Hepatocyte (in vitro differentiated cells): ENCODE measurements around the gene ENOX1. TPM values are rescaled to one million over a fixed set of nuclear protein-coding genes. Genes with fewer than 3 reads are reported as not detected.

Experiments
- DNase-seq: peaks from one replicate; pipeline ENCODE4 v3.0.0-alpha.2; 2016; ENCODE audit warnings: low spot score
- H2AFZ ChIP-seq: fragments of 200-600 bp; sonication (generic); 2 replicates; pipeline ENCODE4 v1.6.0; 2016; ENCODE audit warnings: antibody characterized with exemption, mild to moderate bottlenecking
- H3K27ac ChIP-seq: fragments of 200-600 bp; sonication (generic); 2 replicates; pipeline ENCODE4 v1.5.1; 2016; ENCODE audit warnings: mild to moderate bottlenecking
- H3K27me3 ChIP-seq: fragments of 200-600 bp; sonication (generic); 2 replicates; pipeline ENCODE4 v1.6.1; 2016
- H3K36me3 ChIP-seq: fragments of 200-600 bp; sonication (generic); replicated peaks from 2 replicates; pipeline ENCODE4 v1.5.1; 2016; ENCODE audit warnings: low read depth; ENCODE audit not compliant: insufficient read depth
- H3K4me1 ChIP-seq: fragments of 200-600 bp; sonication (generic); 2 replicates; pipeline ENCODE4 v1.5.1; 2016; ENCODE audit warnings: mild to moderate bottlenecking, moderate library complexity; ENCODE audit not compliant: insufficient read depth
- H3K4me2 ChIP-seq: fragments of 200-600 bp; sonication (generic); 2 replicates; pipeline ENCODE4 v1.6.0; 2016
- H3K4me3 ChIP-seq: fragments of 200-600 bp; sonication (generic); 2 replicates; pipeline ENCODE4 v1.5.1; 2016; ENCODE audit warnings: mild to moderate bottlenecking
- H3K79me2 ChIP-seq: fragments of 200-600 bp; sonication (generic); 2 replicates; pipeline ENCODE4 v1.6.0; 2017; ENCODE audit warnings: mild to moderate bottlenecking
- H3K9me2 ChIP-seq: fragments of 200-600 bp; sonication (generic); replicated peaks from 2 replicates; pipeline ENCODE4 v1.6.0; 2017; ENCODE audit warnings: mild to moderate bottlenecking; ENCODE audit not compliant: insufficient read depth
- H3K9me3 ChIP-seq: fragments of 200-600 bp; sonication (generic); 2 replicates; pipeline ENCODE4 v1.5.1; 2016; ENCODE audit warnings: low read depth, mild to moderate bottlenecking
- H4K20me1 ChIP-seq: fragments of 200-600 bp; sonication (generic); 2 replicates; pipeline ENCODE4 v1.6.0; 2016; ENCODE audit warnings: mild to moderate bottlenecking; ENCODE audit not compliant: insufficient read depth, poor library complexity, severe bottlenecking
- EZH2 ChIP-seq: fragments of 200-600 bp; sonication (generic); IDR thresholded peaks from 2 replicates; pipeline ENCODE4 v1.6.1; 2016; ENCODE audit warnings: antibody characterized with exemption, mild to moderate bottlenecking, borderline replicate concordance
- EZH2phosphoT487 ChIP-seq: fragments of 200-600 bp; sonication (generic); IDR thresholded peaks from one replicate; pipeline ENCODE4 v1.6.1; 2018; ENCODE audit warnings: antibody characterized with exemption, mild to moderate bottlenecking, low read depth, moderate library complexity; ENCODE audit not compliant: unreplicated experiment, severe bottlenecking
- WGBS: methylation state at CpG from one replicate; pipeline ENCODE4 v1.1.6; 2016; ENCODE audit warnings: low lambda C conversion rate; ENCODE audit errors: missing lambda C conversion rate; 5-methylcytosine and 5-hydroxymethylcytosine counted together
- polyA plus RNA-seq: library from polyadenylated mRNA; unstranded; fragments of >200 nt; fragmentation: Nextera tagmentation; extraction: Ambion mirVana; gene quantifications from 2 replicates; pipeline ENCODE4 v1.2.1, GENCODE V29; 2016
- total RNA-seq: library from RNA; depleted of rRNA; stranded (reverse); fragments of >200 nt; gene quantifications from 2 replicates; pipeline ENCODE4 v1.2.3, GENCODE V29; 2014
- TF ChIP-seq, protein P1 (sequence below): fragments of 200-600 bp; sonication (generic); IDR thresholded peaks from 2 replicates; pipeline ENCODE4 v1.5.1; 2016; ENCODE audit warnings: antibody characterized with exemption, mild to moderate bottlenecking; ENCODE audit not compliant: poor library complexity

The ENOX1 gene
- total and polyA plus RNA-seq, 2 experiments from 2014 or later = 2.4 to 4.0 TPM

DNA sequence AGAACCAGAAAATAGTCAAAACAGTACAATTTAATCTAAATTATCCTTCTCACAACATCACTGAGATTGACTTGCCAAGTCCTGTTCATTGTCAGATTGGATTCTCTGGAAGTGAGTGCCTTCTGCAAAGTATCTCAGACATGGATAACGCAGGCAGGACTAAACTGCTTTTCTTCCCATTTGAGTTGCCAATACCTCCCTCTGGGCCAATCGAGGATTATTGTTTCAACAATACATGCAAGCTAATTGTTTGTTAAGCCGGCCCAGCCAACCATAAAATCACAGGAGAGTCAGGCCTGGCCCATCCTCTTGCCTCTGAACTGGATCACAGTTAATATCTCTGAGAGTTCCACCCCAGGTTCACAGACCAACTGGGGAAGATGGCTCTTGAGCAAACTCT lies 240.0 kb downstream of the ENOX1 start:
- Histone ChIP-seq H3K4me1 (no peaks in the 10 kb centered on the region), H3K4me3 (no peak overlapping the region), H3K27me3 (no peaks in the 10 kb centered on the region), H3K79me2 (no peaks in the 10 kb centered on the region), H3K4me2 (no peak overlapping the region), H3K27ac (no peak overlapping the region), H3K36me3 (no peaks in the 10 kb centered on the region), H3K9me2 (no peaks in the 10 kb centered on the region), H4K20me1 (no peaks in the 10 kb centered on the region), H2AFZ (no peak overlapping the region), H3K9me3 (no peaks in the 10 kb centered on the region)
- DNase-seq = no peak
- TF ChIP-seq EZH2phosphoT487 (no peak), EZH2 (no peak)
- TF ChIP-seq, protein P1, sequence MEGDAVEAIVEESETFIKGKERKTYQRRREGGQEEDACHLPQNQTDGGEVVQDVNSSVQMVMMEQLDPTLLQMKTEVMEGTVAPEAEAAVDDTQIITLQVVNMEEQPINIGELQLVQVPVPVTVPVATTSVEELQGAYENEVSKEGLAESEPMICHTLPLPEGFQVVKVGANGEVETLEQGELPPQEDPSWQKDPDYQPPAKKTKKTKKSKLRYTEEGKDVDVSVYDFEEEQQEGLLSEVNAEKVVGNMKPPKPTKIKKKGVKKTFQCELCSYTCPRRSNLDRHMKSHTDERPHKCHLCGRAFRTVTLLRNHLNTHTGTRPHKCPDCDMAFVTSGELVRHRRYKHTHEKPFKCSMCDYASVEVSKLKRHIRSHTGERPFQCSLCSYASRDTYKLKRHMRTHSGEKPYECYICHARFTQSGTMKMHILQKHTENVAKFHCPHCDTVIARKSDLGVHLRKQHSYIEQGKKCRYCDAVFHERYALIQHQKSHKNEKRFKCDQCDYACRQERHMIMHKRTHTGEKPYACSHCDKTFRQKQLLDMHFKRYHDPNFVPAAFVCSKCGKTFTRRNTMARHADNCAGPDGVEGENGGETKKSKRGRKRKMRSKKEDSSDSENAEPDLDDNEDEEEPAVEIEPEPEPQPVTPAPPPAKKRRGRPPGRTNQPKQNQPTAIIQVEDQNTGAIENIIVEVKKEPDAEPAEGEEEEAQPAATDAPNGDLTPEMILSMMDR = no peak
- 48% methylated on average over 3 of the region's 3 CpGs for WGBS

DNA sequence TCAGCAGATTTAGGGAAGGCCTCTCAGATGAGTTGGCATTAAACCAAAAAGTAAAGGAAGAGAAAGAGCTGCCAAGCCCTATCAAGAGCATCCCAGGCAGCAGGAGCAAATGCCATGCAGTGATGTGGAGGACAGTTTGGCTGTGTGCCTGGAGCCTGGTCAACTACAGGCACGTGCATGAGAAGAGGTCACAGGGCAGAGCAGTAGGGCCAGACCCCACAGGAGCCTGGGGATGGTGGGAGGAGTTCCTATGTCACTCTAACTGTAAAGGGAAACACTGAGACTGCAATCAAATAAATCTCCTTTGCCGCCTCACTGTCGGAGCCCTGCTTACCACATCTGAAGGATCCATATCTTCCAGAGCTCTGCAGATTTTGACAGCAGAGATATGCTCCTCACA lies 240.5 kb downstream of the ENOX1 start:
- DNase-seq = no peak
- H2AFZ ChIP-seq = no peak overlapping the region
- no peaks in the 10 kb centered on the region for H3K4me1 ChIP-seq
- no peaks in the 10 kb centered on the region for H3K9me2 ChIP-seq
- H3K9me3 ChIP-seq = no peaks in the 10 kb centered on the region
- no peaks in the 10 kb centered on the region for H4K20me1 ChIP-seq
- 49% methylated on average over 3 of the region's 3 CpGs for WGBS
- H3K4me2 ChIP-seq = no peak overlapping the region
- no peak for TF ChIP-seq EZH2phosphoT487
- TF ChIP-seq EZH2 = no peak
- TF ChIP-seq, protein P1 = no peak
- no peak overlapping the region for H3K27ac ChIP-seq
- H3K4me3 ChIP-seq = no peak overlapping the region
- H3K27me3 ChIP-seq = no peaks in the 10 kb centered on the region
- no peaks in the 10 kb centered on the region for H3K36me3 ChIP-seq
- no peaks in the 10 kb centered on the region for H3K79me2 ChIP-seq

DNA sequence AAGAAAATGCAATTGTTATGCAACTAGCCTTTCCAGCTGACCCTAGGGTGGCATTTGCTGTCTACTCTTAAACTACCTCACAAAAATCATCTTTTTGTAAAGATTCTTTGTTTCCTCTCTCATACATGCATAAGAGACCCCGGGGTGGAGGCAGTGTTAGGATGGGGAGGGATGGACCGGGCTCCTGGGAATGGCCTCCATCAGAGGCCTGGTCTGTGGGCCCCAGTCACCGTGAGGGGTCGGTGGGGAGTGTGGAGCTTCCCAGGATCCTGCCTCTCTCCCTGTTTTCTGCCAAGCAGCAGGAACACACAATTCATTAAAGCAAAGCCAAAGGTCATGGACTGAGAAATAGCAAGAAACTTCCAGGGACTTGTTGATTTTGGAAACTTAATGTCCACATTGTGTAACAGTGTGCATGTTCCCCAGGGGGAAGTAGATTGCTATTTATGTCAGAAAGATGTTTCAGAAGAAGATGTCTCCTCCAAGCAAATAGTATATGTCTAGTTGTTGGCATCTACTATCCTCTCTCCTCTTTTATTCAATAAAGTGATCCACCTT lies 241.4 kb downstream of the ENOX1 start:
- no peak overlapping the region for H3K4me2 ChIP-seq
- H3K9me3 ChIP-seq = no peaks in the 10 kb centered on the region
- H4K20me1 ChIP-seq = no peaks in the 10 kb centered on the region
- H3K4me3 ChIP-seq = no peak overlapping the region
- H3K9me2 ChIP-seq = no peaks in the 10 kb centered on the region
- no peaks in the 10 kb centered on the region for H3K36me3 ChIP-seq
- DNase-seq = no peak
- H2AFZ ChIP-seq = no peak overlapping the region
- 74% methylated on average over 4 of the region's 4 CpGs for WGBS
- H3K79me2 ChIP-seq = no peaks in the 10 kb centered on the region
- no peaks in the 10 kb centered on the region for H3K4me1 ChIP-seq
- H3K27ac ChIP-seq = no peak overlapping the region
- H3K27me3 ChIP-seq = no peaks in the 10 kb centered on the region
- TF ChIP-seq EZH2 (no peak), EZH2phosphoT487 (no peak)
- TF ChIP-seq, protein P1 = no peak

DNA sequence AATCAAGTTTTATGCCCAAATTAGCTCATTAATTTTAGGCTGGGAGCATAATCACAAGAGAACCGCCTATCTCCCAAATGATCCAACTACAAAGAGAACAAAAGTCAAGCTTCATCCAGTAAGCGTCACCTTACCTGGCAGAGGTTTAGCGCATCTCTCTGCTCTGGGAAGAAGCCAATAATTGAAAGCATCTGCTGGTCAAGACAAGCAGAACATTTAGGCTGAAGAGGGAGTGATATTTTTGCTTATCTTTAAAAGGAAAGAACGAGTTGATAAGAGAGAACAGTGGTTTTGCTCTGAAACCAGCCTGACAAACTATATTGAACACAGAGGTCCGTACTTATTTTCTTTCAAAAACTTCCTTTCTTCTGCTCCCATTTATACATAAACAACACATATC lies 242.1 kb downstream of the ENOX1 start:
- H2AFZ ChIP-seq = no peak overlapping the region
- no peak overlapping the region for H3K4me3 ChIP-seq
- no peaks in the 10 kb centered on the region for H3K9me3 ChIP-seq
- TF ChIP-seq EZH2phosphoT487 = no peak
- no peak for TF ChIP-seq EZH2
- TF ChIP-seq, protein P1 = no peak
- no peaks in the 10 kb centered on the region for H3K79me2 ChIP-seq
- no peaks in the 10 kb centered on the region for H3K9me2 ChIP-seq
- H3K36me3 ChIP-seq = no peaks in the 10 kb centered on the region
- H4K20me1 ChIP-seq = no peaks in the 10 kb centered on the region
- no peaks in the 10 kb centered on the region for H3K27me3 ChIP-seq
- no peaks in the 10 kb centered on the region for H3K4me1 ChIP-seq
- no peak overlapping the region for H3K4me2 ChIP-seq
- H3K27ac ChIP-seq = no peak overlapping the region
- DNase-seq = no peak
- WGBS = 58% methylated on average over 5 of the region's 5 CpGs
